ENCODE measurements around the gene DDX52.

GRCh38 chr17:37651849-37652248 lies 8.6 kb upstream of the DDX52 start:
- no peak for TF ChIP-seq CTCF (IDR thresholded peaks at IDR 0.05)
- TF ChIP-seq POLR2AphosphoS5 (IDR thresholded peaks at IDR 0.05), result no peak

Data from esophagus muscularis mucosa (tissue), 3 donors.